IPS-18c (cell line): ENCODE data around the gene MRPL28.
"Not testable (repeated sequence)": the region's sequence is repeated elsewhere in the genome, so short reads cannot be mapped to it uniquely, and the experiment has no call there.

Experiments used
- H3K4me3 ChIP-seq: 2 replicates; pipeline ENCODE4 v1.7.0; 2013; ENCODE audit warnings: low read depth, mild to moderate bottlenecking, low read length, moderate library complexity; ENCODE audit not compliant: insufficient read depth
- H3K9me3 ChIP-seq: one replicate; pipeline ENCODE4 v1.6.1; 2013; ENCODE audit warnings: mild to moderate bottlenecking, low read length, moderate library complexity; ENCODE audit not compliant: control insufficient read depth, insufficient read depth

The MRPL28 gene

GRCh38 chr16:367333-367903 is 2.9 kb downstream of the MRPL28 start:
- H3K4me3 ChIP-seq, result no peak overlapping the region
- no peaks in the 10 kb centered on the region for H3K9me3 ChIP-seq

- Histone ChIP-seq H3K4me3 (no peak overlapping the region), H3K9me3 (no peaks in the 10 kb centered on the region)
Measured at GRCh38 chr16:366476-366875, 3.9 kb downstream of the MRPL28 start.

GRCh38 chr16:364595-365491 is 5.5 kb downstream of the MRPL28 start:
- Histone ChIP-seq H3K9me3 (no peaks in the 10 kb centered on the region), H3K4me3 (no peak overlapping the region)

GRCh38 chr16:363766-364490 is 6.4 kb downstream of the MRPL28 start:
- Histone ChIP-seq H3K9me3 (no peaks in the 10 kb centered on the region), H3K4me3 (no peak overlapping the region)

- Histone ChIP-seq H3K4me3 (no peak overlapping the region), H3K9me3 (no peaks in the 10 kb centered on the region)
Measured at GRCh38 chr16:363110-363765, 7.1 kb downstream of the MRPL28 start.

- not testable (repeated sequence) for H3K4me3 ChIP-seq, H3K9me3 ChIP-seq
Measured at GRCh38 chr16:362702-362999, 7.7 kb downstream of the MRPL28 start.

- no peaks in the 10 kb centered on the region for H3K9me3 ChIP-seq
- no peak overlapping the region for H3K4me3 ChIP-seq
Measured at GRCh38 chr16:361872-362701, 8.3 kb downstream of the MRPL28 start.

GRCh38 chr16:361341-361871 is 8.9 kb downstream of the MRPL28 start:
- no peak overlapping the region for H3K4me3 ChIP-seq
- no peaks in the 10 kb centered on the region for H3K9me3 ChIP-seq

GRCh38 chr16:360698-361336 is 9.5 kb downstream of the MRPL28 start:
- no peak overlapping the region for H3K4me3 ChIP-seq
- H3K9me3 ChIP-seq, result no peaks in the 10 kb centered on the region

- no peak overlapping the region for H3K4me3 ChIP-seq
- H3K9me3 ChIP-seq, result no peaks in the 10 kb centered on the region
Measured at GRCh38 chr16:359871-360697, 10.3 kb downstream of the MRPL28 start.

GRCh38 chr16:359067-359763 is 11.1 kb downstream of the MRPL28 start:
- Histone ChIP-seq H3K4me3 (no peak overlapping the region), H3K9me3 (no peaks in the 10 kb centered on the region)

GRCh38 chr16:356741-357140 is 13.6 kb downstream of the MRPL28 start:
- Histone ChIP-seq H3K9me3 (no peaks in the 10 kb centered on the region), H3K4me3 (no peak overlapping the region)

GRCh38 chr16:354971-355461 is 15.3 kb downstream of the MRPL28 start:
- H3K9me3 ChIP-seq, result no peaks in the 10 kb centered on the region
- H3K4me3 ChIP-seq, result no peak overlapping the region

- Histone ChIP-seq H3K9me3 (no peaks in the 10 kb centered on the region), H3K4me3 (no peak overlapping the region)
Measured at GRCh38 chr16:354291-354881, 16.0 kb downstream of the MRPL28 start.
